Uterus (tissue), 2 donors: ENCODE measurements around the gene KBTBD12.
"Not testable (repeated sequence)": the region's sequence is repeated elsewhere in the genome, so short reads cannot be mapped to it uniquely, and the experiment has no call there.

Experiments used
- POLR2A ChIP-seq, 2 donors: fragments of 450-650 bp; IDR thresholded peaks; one replicate each; pipeline ENCODE4 v1.6.1; 2016; ENCODE audit warnings: antibody characterized with exemption in 2 of 2, mild to moderate bottlenecking in 1 of 2, moderate library complexity in 1 of 2
- TF ChIP-seq, protein P1 (sequence below), 4 experiments: fragments of 200-600 bp in 2 of 4; fragments of 450-650 bp in 2 of 4; sonication (generic) in 2 of 4; IDR thresholded peaks; one replicate each; pipeline ENCODE4 v1.5.1; 2016 to 2019; ENCODE audit warnings: antibody characterized with exemption in 4 of 4, mild to moderate bottlenecking in 2 of 4, moderate library complexity in 1 of 4

DNA sequence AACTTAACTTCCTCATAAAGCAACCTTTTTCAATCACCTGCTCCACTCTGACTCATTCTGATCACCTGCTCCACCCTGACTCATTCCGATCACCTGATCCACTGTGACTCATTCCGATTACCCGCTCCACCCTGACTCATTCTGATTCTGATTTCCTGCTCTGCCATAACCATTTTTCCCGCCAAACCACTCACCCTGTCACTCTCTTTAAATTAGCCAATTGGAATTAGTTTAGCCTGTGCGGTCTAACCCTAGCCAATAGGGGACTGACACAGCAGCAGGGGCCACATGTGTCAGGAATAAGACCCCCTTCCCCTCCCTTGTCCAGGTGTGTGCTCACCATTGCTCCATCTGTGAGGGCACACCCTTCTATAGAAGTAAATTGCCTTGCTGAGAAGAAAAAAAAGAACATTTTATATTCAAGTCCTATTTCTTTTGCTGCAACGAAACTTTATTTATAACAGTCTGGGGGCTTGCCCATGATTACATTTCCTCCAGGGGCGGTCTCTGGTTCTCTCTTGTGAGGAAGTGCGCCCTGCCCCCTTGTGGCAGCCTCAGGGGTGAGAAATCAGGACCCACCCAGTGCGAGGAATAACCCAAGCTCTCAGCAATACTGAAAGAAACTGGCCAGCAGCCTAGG, 24.3 kb upstream of the KBTBD12 start:
- TF ChIP-seq POLR2A (IDR thresholded peaks at IDR 0.05): not testable (repeated sequence)
- TF ChIP-seq, protein P1, sequence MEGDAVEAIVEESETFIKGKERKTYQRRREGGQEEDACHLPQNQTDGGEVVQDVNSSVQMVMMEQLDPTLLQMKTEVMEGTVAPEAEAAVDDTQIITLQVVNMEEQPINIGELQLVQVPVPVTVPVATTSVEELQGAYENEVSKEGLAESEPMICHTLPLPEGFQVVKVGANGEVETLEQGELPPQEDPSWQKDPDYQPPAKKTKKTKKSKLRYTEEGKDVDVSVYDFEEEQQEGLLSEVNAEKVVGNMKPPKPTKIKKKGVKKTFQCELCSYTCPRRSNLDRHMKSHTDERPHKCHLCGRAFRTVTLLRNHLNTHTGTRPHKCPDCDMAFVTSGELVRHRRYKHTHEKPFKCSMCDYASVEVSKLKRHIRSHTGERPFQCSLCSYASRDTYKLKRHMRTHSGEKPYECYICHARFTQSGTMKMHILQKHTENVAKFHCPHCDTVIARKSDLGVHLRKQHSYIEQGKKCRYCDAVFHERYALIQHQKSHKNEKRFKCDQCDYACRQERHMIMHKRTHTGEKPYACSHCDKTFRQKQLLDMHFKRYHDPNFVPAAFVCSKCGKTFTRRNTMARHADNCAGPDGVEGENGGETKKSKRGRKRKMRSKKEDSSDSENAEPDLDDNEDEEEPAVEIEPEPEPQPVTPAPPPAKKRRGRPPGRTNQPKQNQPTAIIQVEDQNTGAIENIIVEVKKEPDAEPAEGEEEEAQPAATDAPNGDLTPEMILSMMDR (IDR thresholded peaks at IDR 0.05): not testable (repeated sequence)
